HEK293 (cell line): ENCODE measurements around the gene SHISA5.

Experiments
- HOXA7 ChIP-seq: sonication (generic); formaldehyde crosslinking; IDR thresholded peaks from 2 replicates; pipeline ENCODE4 v1.8.1; 2022; ENCODE audit warnings: missing genetic modification reagents, borderline replicate concordance
- KLF9 ChIP-seq: fragments of 450-650 bp; formaldehyde crosslinking; IDR thresholded peaks from 2 replicates; pipeline ENCODE4 v1.5.1; 2016; ENCODE audit warnings: missing biosample characterization, missing genetic modification characterization, low read depth
- PATZ1 ChIP-seq: fragments of 450-650 bp; formaldehyde crosslinking; IDR thresholded peaks from 2 replicates; pipeline ENCODE4 v1.5.1; 2016; ENCODE audit warnings: missing biosample characterization, missing genetic modification characterization
- PRDM10 ChIP-seq: fragments of 450-650 bp; formaldehyde crosslinking; IDR thresholded peaks from 2 replicates; pipeline ENCODE4 v1.5.1; 2016; ENCODE audit warnings: missing biosample characterization, missing genetic modification characterization
- PRDM4 ChIP-seq: fragments of 450-650 bp; formaldehyde crosslinking; IDR thresholded peaks from 2 replicates; pipeline ENCODE4 v1.5.1; 2017; ENCODE audit warnings: missing biosample characterization, missing genetic modification characterization
- TCF7L2 ChIP-seq: IDR thresholded peaks from 2 replicates; pipeline ENCODE4 v1.6.1; 2011; ENCODE audit warnings: low read depth, mild to moderate bottlenecking, inconsistent platforms, low read length, moderate library complexity, borderline replicate concordance
- ZBTB20 ChIP-seq: fragments of 450-650 bp; formaldehyde crosslinking; IDR thresholded peaks from 2 replicates; pipeline ENCODE4 v1.5.1; 2016; ENCODE audit warnings: missing biosample characterization, missing genetic modification characterization
- ZBTB44 ChIP-seq: fragments of 450-650 bp; IDR thresholded peaks from 2 replicates; pipeline ENCODE4 v1.5.1; 2018; ENCODE audit warnings: missing biosample characterization, mild to moderate bottlenecking, missing genetic modification characterization
- ZBTB48 ChIP-seq: fragments of 450-650 bp; formaldehyde crosslinking; IDR thresholded peaks from 2 replicates; pipeline ENCODE4 v1.5.1; 2016; ENCODE audit warnings: missing biosample characterization, missing genetic modification characterization
- ZBTB6 ChIP-seq: fragments of 450-650 bp; formaldehyde crosslinking; IDR thresholded peaks from 2 replicates; pipeline ENCODE4 v1.5.1; 2017; ENCODE audit warnings: missing biosample characterization, missing genetic modification characterization
- ZEB2 ChIP-seq: fragments of 450-650 bp; formaldehyde crosslinking; IDR thresholded peaks from 2 replicates; pipeline ENCODE4 v1.5.1; 2016; ENCODE audit warnings: missing biosample characterization, missing genetic modification characterization
- ZFP41 ChIP-seq: fragments of 450-650 bp; formaldehyde crosslinking; IDR thresholded peaks from 2 replicates; pipeline ENCODE4 v1.5.1; 2016; ENCODE audit warnings: missing biosample characterization, missing genetic modification characterization, borderline replicate concordance
- ZNF292 ChIP-seq: fragments of 450-650 bp; formaldehyde crosslinking; IDR thresholded peaks from 2 replicates; pipeline ENCODE4 v1.5.1; 2016; ENCODE audit warnings: low read depth, missing biosample characterization, missing genetic modification characterization, borderline replicate concordance
- ZNF341 ChIP-seq: fragments of 450-650 bp; formaldehyde crosslinking; IDR thresholded peaks from 2 replicates; pipeline ENCODE4; 2016; ENCODE audit warnings: low read depth, missing biosample characterization, missing genetic modification characterization
- ZNF362 ChIP-seq: fragments of 450-650 bp; formaldehyde crosslinking; IDR thresholded peaks from 2 replicates; pipeline ENCODE4 v1.5.1; 2016; ENCODE audit warnings: missing biosample characterization, missing genetic modification characterization
- ZNF544 ChIP-seq: fragments of 450-650 bp; formaldehyde crosslinking; IDR thresholded peaks from 2 replicates; pipeline ENCODE4 v1.5.0; 2017; ENCODE audit warnings: missing biosample characterization, missing genetic modification characterization
- ZNF561 ChIP-seq: fragments of 450-650 bp; IDR thresholded peaks from 2 replicates; pipeline ENCODE4 v1.5.1; 2018; ENCODE audit warnings: missing biosample characterization, missing genetic modification characterization, borderline replicate concordance
- ZNF580 ChIP-seq: fragments of 450-650 bp; formaldehyde crosslinking; IDR thresholded peaks from 2 replicates; pipeline ENCODE4 v1.5.1; 2016; ENCODE audit warnings: missing biosample characterization, missing genetic modification characterization
- ZNF600 ChIP-seq: fragments of 450-650 bp; formaldehyde crosslinking; IDR thresholded peaks from 2 replicates; pipeline ENCODE4 v1.5.1; 2016; ENCODE audit warnings: missing biosample characterization, missing genetic modification characterization
- ZNF623 ChIP-seq: fragments of 450-650 bp; formaldehyde crosslinking; IDR thresholded peaks from 2 replicates; pipeline ENCODE4 v1.5.1; 2016; ENCODE audit warnings: missing biosample characterization, missing genetic modification characterization
- ZNF645 ChIP-seq: fragments of 450-650 bp; formaldehyde crosslinking; IDR thresholded peaks from 2 replicates; pipeline ENCODE4; 2016; ENCODE audit warnings: missing biosample characterization, missing genetic modification characterization
- ZNF660 ChIP-seq: fragments of 450-650 bp; IDR thresholded peaks from 2 replicates; pipeline ENCODE4 v1.5.1; 2018; ENCODE audit warnings: missing biosample characterization, mild to moderate bottlenecking, missing genetic modification characterization
- ZNF776 ChIP-seq: fragments of 450-650 bp; formaldehyde crosslinking; IDR thresholded peaks from 2 replicates; pipeline ENCODE4 v1.5.0; 2017; ENCODE audit warnings: missing biosample characterization, missing genetic modification characterization, borderline replicate concordance
- ZNF785 ChIP-seq: fragments of 450-650 bp; formaldehyde crosslinking; IDR thresholded peaks from 2 replicates; pipeline ENCODE4 v1.5.1; 2016; ENCODE audit warnings: missing biosample characterization, missing genetic modification characterization

Gene SHISA5

GRCh38 chr3:48439820-48440589, 64.0 kb downstream of the SHISA5 start, which contains the start of the genes CCDC51 and TMA7 (continued):
- TF ChIP-seq ZNF660 (tag by site-specific recombination): no peak
- TF ChIP-seq PRDM4 (tag by site-specific recombination): no peak
- TF ChIP-seq PRDM10 (tag by site-specific recombination): peak; percentile 73
- TF ChIP-seq ZBTB44: no peak
- no peak for TF ChIP-seq ZNF292 (tag by site-specific recombination)
- TF ChIP-seq ZBTB48 (tag by site-specific recombination): no peak
- TF ChIP-seq ZEB2 (tag by site-specific recombination): peak; percentile 85
- TF ChIP-seq ZBTB20 (tag by site-specific recombination): peak; percentile 89
- TF ChIP-seq KLF9 (tag by site-specific recombination): 0 out of 2 replicates have a peak, but pooled peaks have one; percentile 25
- peak; percentile 51; the same call in 1 of the 2 replicates for TF ChIP-seq PATZ1 (tag by site-specific recombination)
- peak; percentile 44; the same call in 1 of the 2 replicates for TF ChIP-seq ZNF341 (tag by site-specific recombination)
- TF ChIP-seq ZNF776 (tag by site-specific recombination): no peak
- no peak for TF ChIP-seq ZNF362
- TF ChIP-seq ZNF785 (tag by site-specific recombination): no peak
- peak; percentile 100 for TF ChIP-seq ZNF580
- TF ChIP-seq HOXA7 (CRISPR knock-in tag): no peak
- peak; percentile 93 for TF ChIP-seq ZNF600 (tag by site-specific recombination)
- no peak for TF ChIP-seq ZNF623 (tag by site-specific recombination)
- no peak for TF ChIP-seq ZBTB6 (tag by site-specific recombination)
- TF ChIP-seq ZFP41 (tag by site-specific recombination): no peak
- no peak for TF ChIP-seq ZNF645 (tag by site-specific recombination)
- no peak for TF ChIP-seq ZNF561 (tag by site-specific recombination)
- no peak for TF ChIP-seq ZNF544
- no peak for TF ChIP-seq TCF7L2
